Measurements from ENCODE around the gene LMO7.

LMO7 gene

DNA sequence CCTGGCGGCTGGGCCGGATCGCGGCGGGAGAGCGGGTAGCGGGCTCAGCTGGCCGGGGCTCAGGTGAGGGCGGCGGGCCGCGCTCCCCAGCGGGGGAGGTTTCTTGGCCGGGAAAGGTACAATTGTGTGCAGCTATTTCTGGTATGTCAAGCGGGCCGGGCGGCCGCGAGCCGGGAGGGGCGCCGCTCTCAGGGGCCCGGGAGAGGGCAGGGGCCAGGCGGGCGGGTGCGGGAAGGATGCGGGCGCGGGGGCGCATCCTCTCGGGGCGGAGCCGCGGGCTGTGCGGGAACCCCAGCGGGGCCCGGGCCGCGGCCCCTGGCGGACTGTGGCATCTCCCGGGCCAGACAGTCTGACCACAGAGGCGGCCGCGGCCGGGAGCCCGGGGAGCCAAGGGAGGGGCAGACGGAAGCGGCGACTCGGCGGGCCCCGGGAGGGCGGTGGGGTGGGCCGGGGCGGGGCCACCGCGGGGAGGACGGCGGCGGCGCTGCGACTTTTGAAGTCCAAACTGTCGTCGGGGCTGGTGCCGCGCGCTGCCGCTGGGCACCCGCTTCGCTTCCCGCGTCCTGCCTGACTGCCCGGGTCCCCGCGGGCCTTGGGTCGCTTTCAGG lies at the start of gene LMO7:
Gene LMO7, plus strand, starts transcription at position 503 of the 608 bp plus-strand sequence. CDS start 328 bp downstream, outside the sequence.
- DNase-seq, result peak; percentile 27 to 69 (median 62)

DNA sequence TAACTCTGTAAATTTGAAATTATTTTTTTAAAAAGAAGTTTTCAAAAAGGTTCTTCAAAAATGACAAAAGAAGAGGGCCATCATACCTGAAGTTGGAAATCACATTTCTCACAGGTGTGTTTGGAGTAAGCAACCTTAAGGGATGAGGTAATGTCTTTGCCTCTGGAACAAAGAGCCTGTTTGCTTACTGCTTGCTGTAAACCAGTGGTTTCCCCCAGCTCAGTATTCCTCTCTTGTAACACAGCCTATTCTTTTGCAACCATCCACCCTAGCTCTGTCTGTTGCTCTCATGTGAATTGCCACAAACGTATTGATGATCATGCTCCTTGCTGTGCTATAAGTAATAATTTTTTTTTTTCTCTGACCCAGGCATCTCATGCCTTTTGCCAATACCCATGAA lies 48.5 kb upstream of the LMO7 start:
- no peak for DNase-seq

DNA sequence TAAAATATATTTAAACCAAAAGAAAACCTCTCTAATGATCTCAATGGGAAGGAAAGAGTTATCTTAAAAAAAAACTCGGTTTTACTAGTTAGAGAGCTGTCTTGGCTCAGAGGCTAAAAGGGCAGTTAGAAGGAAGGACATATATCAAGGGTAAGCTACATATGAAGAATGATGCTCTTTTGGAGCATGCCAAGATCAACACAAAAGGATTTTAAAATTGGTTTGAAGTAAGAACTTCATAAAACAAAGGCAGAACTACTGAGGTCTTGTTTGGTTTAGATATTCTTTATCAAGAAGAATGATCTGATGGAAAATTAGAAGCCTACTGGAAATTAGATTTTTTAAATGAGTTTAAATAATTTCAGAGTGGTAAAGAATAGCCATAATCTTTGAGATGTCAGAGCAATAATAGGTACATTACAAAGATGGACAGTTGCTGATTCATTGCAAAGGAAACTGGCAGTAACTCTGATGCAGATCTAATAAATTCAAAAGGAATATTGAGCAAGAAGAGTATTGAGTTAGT lies 39.4 kb upstream of the LMO7 start:
- DNase-seq, result no peak

DNA sequence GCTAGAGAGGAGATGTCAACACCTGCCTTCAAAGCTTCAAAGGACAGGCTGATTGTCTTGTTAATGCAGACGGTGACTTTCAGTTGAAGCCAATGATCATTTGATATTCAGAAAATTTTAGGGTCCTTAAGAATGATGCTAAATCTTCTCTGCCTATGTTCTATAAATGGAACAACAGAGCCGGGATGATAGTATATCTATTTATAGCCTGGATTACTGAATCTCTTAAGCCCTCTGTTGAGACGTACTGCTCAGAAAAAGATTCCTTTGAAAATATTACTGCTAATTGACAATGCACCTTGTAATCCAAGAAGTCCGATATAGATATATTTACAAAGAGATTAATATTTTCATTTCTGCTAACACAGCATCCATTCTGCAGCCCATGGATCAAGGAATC lies 35.8 kb upstream of the LMO7 start:
- DNase-seq, result no peak

DNA sequence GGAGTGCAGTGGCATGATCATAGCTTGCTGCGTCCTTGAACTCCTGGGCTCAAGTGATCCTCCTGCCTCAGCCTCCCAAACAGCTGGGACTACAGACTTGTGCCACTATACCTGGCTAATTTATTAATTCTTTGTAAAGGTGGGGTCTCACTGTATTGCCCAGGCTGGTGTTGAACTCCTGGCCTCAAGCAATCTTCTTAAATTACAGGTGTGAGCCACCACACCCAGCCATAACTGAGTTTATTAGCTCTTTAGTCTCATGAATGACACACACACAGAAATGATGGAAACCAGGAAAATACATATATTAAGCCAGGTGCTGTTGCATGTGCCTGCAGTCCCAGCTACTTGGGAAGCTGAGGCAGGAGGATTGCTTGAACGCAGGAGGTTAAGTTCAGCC lies 33.1 kb upstream of the LMO7 start:
- no peak for DNase-seq

DNA sequence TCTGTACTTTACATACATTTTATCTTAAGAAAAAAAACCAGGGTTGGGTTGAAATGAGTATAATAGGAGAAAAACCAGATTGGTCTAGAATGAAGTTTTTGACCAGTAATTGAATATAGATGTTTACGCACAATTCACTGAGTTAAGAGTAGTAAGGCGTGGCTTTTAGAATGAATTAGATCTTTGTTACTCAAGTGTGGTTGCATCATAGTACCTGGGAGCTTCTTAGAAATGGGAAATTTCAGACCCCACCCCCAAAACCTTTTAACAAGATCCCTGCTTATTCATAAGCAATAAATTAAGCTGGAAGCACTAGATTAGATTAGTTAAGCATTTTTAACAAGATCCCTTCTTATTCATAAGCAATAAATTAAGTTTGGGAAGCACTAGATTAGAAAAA lies 28.7 kb upstream of the LMO7 start:
- DNase-seq, result no peak

DNA sequence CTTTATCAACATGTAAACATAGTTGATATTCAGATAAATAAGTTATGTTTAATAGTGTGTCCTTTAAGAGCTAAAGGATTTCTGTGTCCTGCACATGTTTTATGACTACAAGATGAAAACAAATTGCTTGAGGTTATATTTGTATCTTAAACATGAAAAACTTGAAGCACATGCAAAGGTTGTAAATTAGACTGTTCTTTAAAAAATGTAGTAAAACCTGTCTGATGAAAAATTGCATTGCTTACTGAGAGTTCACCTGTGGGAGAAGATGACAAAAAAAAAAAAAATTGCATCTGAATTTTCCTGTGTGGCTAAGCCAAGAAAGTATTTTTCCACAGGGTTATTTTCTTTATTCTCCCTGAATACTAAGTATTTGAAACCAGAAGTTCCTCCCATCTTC lies 25.7 kb upstream of the LMO7 start:
- DNase-seq, result no peak

DNA sequence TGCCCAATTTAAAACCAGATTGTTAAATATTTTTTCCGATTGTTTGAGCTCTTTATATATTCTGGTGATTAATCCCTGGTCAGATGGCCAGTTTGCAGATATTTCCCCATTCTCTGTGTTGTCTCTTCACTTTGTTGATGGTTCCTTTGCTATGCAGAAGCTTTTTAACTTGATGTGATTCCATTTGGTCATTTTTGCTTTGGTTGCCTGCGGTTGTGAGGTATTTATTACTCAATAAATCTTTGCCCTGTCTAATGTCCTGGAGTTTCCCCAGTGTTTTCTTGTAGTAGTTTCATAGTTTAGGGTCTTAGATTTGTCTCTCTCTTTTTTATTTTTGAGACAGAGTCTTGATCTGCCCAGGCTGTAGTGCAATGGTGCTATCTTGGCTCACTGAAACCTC lies 23.8 kb upstream of the LMO7 start:
- DNase-seq, result no peak

DNA sequence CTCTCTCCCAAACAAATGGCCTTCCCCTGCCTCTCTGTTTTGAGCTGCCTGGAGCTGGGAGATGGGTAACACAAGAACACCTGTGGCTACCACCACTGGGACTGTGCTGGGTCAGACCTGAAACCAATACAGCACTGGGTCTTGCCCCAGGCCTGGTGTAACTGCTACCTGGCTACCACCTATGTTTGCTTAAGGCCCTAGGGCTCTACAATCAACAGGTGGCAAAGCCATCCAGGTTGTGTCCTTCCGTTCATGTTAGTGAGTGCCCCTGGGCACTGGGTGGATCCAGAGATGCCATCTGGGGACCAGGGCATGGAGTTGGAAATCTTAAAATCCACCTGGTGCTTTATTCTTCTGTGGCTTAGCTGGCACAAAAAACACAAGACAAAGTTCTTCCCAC lies 18.9 kb upstream of the LMO7 start:
- DNase-seq, result no peak

DNA sequence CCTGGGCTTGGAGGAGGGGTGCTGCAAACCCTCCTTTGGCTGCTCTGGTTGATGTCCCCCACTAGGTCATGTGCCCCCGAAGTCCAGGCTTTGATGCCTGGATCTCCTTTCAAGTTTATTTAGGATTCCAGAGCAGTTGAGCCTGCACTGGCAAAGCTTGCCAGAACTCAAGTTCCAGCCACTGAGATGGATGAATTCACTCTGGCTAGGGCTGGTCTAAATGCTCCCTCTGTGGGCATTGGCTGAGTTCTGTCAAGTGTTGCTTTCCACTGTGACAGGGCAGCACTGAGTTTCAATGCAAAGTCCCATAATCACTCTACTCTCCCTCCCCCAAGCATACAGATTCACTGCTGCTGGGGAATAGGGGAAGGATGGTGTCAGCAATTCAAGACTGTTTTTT lies 17.8 kb upstream of the LMO7 start:
- no peak for DNase-seq

DNA sequence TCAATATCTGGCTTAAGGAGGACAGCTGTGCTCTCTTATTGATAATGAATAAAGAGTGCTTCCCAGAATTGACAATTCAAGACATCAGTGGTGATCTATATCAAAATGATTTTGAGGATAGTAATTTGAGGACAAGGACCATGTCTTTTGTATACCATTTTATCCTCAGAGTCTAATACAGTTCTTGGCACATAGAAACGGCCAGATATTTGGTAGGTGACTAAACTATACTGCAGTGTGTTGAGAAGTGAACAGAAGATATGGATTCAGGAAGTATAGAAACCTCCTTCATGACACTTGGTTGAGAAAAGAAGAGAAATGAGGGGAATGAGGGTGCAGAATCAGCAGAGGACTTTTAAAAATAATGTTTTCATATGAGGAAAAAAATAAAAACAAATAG lies 16.1 kb upstream of the LMO7 start:
- DNase-seq, result no peak

DNA sequence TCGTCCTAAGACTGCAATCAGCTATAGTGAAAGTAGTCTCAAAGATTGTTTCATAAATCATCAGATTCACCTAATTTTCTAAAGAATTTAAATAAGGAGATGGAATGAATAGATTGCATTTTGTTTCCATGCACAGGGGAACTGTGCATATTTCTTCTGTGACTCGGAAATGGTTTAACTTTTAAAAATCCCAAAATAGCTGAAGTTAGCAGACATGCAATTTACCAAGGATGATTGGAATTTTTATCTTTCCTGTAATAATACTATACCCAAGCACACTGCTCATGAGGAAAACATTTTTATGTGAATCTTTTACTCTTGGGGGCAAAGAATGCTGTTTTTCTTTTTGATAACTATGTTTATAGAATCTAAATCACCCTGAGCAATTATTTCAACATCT lies 15.0 kb upstream of the LMO7 start:
- DNase-seq, result no peak

DNA sequence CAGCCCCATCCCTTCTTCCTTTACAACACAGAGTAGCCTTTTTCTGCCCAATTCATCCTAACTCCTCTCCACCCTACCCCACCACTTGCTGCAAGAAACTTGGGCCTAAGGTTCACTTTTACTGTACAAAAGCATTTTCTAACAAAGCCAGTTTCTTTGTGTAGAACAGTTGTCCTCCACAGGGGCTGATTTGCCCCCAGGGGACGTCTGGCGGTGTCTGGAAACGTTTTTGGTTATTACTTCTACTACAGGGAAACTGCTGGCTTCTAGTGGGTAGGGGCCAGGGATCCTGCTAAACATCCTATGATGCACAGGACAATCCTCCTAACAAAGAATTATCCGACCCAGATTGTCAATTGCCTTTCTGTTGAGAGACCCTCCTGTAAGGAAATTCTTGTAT lies 7.3 kb upstream of the LMO7 start:
- no peak for DNase-seq

DNA sequence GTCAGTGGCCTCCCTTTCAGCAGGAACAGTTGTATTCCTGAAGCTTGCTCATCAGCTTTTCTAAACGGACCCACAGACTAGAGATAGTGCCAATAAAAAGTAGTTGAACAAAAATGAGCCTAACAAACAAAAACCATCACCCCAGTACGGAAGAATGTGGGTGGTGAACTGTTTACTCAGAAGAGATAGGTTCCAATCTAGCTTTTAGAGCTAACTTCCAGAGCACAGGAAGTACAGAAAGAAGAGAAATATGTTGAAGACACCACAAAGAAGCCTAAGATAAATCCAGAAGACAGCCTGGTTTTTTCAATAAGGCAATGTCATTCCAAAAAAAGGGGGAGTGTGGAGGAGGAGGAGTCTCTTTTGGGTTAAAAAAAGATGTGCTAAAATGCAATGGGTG lies 2.8 kb upstream of the LMO7 start:
- no peak for DNase-seq

DNA sequence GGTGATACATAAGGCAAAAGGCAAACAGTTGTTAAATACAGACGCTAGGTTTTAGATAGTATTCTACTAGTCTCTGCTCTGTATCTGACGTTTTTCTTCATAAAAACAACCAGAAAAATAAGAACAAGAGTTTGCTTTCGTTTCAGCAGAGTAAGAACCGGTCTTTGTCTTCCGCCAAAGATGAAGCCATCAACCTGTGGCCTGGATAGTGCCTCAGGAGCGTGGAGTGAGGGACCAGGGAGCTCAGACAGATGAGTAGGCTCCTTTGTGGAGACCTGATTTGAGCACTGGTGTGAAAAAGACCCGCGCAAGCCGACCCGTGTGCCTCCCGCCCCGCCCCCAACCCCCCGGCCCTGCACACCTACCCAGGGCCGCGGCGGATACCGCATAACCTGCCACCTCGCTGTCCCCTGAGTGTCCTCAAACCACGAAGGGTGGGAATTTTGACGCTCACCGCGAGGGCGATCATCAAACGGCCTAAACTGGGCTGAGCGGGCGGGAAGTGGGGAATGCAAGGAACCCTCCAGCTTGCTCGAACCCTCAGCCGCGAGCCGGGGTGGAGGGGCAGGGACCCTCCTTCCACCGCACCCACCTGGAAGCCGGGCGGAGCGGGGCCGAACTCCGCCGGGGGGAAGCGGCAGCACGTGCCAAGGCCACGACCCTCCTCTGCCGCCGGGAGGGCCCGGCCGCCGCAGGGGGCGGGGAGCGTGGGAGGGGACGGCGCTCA lies 866 bp upstream of the LMO7 start:
- DNase-seq, result peak in 3 of 6 experiments; percentile 25 to 38 (median 32)

DNA sequence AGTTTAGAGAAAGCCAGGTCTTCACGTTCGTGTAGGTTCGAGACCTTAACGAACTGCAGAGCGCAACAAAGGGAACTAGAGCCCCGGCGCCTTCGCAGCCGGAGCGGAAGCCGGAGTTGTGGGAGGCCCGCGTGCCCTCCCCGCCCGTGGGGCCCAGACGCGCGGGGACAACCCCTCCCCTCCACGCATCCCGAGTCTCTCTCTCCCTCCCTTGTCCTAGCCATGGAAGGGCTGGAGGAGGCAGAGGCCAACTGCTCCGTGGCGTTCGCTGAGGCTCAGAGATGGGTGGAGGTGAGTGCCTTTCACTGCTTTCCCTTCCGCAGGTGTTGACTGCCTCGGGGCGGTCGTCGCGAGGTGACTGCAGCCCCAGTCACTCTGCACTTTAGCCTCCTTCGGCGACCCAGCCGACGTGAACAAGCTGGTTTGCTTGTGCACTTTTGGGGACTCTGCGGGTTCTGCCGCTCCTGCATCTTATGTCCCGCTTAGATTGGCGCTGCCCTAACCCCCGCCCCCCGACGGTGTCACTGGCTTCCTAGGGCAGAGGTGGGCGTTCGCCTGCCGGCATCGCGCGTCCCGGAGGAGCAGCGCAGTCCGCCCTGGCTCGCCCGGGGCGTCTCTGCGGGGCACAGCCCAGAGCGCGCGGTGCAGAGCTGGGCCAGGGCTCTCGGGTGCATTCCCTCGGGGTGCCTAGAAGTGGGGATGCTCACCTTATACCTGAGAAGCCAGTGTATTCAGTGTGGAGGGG lies 478 bp downstream of the LMO7 start:
- peak; percentile 22 to 81 (median 62) for DNase-seq

DNA sequence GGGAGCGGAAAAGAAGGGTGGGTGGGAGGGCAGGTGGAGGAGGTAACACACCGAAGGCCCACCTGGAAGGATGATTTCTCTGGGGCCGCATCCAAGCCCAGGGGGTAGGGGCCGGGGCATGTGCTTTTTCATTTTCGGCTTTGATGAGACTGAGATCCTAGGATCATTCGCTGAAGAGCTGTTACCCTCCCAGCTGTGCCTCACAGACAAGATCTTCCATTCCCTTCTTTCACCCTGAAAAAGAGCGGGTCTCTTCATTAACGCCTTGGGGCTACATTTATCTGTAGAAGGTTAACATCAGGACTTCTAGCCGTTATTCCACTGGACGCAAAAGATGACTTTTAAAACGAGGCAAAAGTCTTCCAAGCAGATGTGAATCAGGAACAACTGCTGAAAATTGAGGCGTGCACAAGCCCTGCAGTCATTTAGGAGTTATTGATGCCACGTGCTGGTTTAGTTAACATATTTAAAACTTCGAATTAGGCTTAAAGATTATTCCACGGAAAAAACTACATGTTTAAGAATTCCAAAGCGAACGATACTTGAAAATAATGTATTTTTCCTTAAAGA lies 1.1 kb downstream of the LMO7 start:
- no peak for DNase-seq

DNA sequence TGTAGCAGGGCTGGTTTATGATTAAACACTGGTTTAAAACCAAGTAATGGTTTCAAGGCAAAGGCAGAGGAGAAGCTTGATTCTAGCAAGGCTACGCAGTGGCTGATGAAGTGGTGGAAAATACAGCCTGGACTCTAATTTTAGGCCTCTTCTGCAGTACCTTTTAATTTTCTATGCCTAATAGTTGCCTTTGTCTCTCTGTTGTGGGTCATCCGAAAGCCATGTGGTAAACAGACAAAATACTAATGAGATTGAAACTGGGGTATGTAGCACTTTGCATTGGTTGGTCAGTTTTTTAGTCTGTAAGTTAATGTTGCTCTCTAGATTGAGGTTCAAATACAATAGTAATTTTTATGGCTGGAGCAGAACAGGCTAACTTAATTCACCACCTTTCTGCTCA lies 3.3 kb downstream of the LMO7 start:
- DNase-seq, result no peak

DNA sequence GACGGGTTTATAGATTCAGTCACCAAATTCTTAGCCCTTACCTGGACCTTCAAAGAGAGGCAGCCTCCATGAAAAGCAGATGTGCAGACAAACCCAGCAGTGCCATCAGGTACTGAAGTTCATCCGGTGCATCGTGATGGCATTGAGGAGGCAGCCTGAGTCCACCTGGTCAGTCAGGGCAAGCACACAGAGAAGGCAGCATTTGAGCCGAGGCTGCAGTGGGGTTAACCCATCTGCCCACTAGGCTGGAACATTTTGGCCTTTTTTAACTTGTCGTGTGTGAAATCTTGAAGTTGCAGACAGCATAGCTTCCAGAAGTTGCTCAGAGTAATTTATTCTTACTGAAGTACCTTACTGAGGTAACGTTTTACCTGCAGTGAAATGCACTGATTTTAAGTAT lies 4.9 kb downstream of the LMO7 start:
- DNase-seq, result no peak

DNA sequence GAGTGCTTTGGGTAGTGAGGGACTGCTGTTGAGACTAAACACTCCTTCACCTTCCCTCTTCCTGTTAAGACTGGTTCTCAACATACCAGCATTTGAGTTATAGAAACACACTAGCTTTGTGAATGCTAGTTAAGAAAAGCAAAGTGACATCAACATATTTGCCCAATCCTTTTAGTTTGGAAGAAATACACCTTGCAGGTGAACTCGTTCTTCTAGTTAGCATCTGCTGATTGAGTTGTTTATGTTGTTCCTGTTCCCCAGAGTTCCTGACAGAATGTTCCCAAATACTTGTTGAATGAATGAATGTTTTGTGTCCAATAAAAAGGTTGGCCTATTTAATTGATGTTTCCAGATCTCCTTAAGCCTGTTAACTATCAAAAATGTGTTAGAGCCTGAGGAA lies 7.1 kb downstream of the LMO7 start:
- no peak for DNase-seq

DNA sequence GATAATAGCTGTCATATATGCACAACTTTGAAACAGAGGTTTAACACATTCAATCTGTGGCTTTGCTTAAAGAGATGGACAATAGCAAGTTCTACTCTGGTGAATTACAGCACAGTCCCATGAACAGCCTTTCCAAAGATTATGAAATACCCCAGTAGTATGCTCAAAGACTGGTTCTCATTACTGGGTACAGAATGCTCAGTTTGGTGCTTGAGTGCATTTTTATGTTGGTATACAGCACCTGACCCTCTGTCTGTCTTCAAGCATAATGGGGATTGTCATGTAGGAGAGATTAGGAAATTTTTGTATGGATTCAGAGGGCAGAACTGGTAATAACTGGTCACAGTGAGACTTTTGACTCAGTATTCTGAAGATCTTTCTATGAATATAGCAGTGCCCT lies 7.6 kb downstream of the LMO7 start:
- DNase-seq, result no peak

DNA sequence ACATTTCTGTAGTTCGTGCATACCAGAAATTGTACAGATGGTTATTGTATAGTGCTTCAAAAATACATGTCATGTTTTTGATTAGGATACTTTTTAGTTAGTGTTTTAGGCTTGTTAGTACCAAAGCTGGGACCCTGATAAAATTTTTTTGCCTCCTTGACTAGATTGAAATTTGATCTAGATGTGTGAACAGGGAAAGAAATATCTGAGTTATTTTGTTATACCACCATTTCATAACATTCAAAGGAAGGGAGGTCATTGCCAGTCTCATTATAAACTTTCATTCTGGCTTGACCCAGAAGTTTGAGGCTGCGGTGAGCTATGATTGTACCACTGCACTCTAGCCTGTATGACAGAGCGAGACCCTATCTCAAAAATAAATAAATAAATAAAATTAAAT lies 9.0 kb downstream of the LMO7 start:
- DNase-seq, result no peak

DNA sequence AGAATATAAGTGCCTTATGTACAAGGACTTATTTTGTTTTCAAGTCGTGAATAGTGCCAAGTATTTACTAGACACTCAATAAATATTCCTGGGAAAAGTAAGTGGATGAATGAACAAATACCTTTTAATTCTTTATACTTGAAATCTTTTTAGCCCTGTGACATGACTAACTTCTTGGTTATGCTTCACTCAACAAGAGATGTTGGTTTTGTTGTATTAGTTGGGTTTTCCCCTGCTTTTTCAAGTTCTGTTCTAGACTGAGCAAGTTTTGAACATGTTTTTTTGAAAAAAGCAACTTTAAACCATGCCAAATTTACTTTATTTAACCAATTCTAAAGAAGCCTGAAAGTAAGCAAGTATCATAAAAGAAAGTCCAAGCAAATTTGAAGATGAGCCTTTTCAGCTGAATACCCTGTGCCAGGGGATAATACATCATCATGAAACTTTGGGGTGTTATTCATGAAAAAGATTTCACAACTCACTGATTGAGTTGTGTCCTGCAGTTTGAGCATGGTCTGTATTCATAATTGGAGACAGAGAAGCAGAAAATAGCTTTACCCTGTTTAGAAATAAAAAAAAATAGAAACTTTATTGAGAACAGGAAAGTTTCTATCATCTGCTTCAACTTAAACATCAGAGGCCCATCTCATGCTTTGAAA lies 11.1 kb downstream of the LMO7 start:
- no peak for DNase-seq
